Upper lobe of left lung (tissue), 6 donors: ENCODE measurements around the gene AKT1S1. TPM values are rescaled to one million over a fixed set of nuclear protein-coding genes. Genes with fewer than 3 reads are reported as not detected.

ENCODE experiments used
- ATAC-seq, 2 donors: fragments of 200-7000 bp; cut with Tn5 transposase; one replicate each; pipeline ENCODE4 v1.9.1; 2022; ENCODE audit warnings: mild to moderate bottlenecking in 2 of 2, moderate library complexity in 2 of 2; ENCODE audit not compliant: low FRiP score in 2 of 2
- DNase-seq, 2 donors: peaks; one replicate each; pipeline ENCODE4 v3.0.0-alpha.2; 2019 to 2020
- H3K27ac ChIP-seq, 4 donors: fragments of 200-600 bp; sonication (generic); one replicate each; pipeline ENCODE4 v1.5.1; 2016 to 2019
- H3K27me3 ChIP-seq, 4 donors: fragments of 200-600 bp; sonication (generic); one replicate each; pipeline ENCODE4 v1.5.1; 2017 to 2019
- H3K36me3 ChIP-seq, 4 donors: fragments of 200-600 bp; sonication (generic); one replicate each; pipeline ENCODE4 v1.5.1; 2016 to 2019
- H3K4me1 ChIP-seq, 4 donors: fragments of 200-600 bp; sonication (generic); one replicate each; pipeline ENCODE4 v1.5.1; 2018 to 2019
- H3K4me3 ChIP-seq, 4 donors: fragments of 200-600 bp; sonication (generic); one replicate each; pipeline ENCODE4 v1.5.1; 2017 to 2019; ENCODE audit warnings: mild to moderate bottlenecking in 2 of 4, moderate library complexity in 1 of 4
- H3K9me3 ChIP-seq, 4 donors: fragments of 200-600 bp; sonication (generic); one replicate each; pipeline ENCODE4 v1.5.1; 2018 to 2019
- EP300 ChIP-seq, 4 donors: sonication (generic); formaldehyde crosslinking; IDR thresholded peaks; one replicate each; pipeline ENCODE4 v1.5.1; 2017; ENCODE audit warnings: antibody characterized with exemption in 4 of 4, control low read depth in 2 of 4
- POLR2A ChIP-seq, 4 donors: fragments of 450-650 bp; IDR thresholded peaks; one replicate each; pipeline ENCODE4 v1.5.1; 2016 to 2017; ENCODE audit warnings: antibody characterized with exemption in 4 of 4, mild to moderate bottlenecking in 2 of 4
- POLR2AphosphoS5 ChIP-seq, 2 donors: sonication (generic); formaldehyde crosslinking; IDR thresholded peaks; one replicate each; pipeline ENCODE4 v1.5.1; 2017; ENCODE audit warnings: antibody characterized with exemption in 2 of 2
- WGBS, 2 donors: methylation state at CpG; one replicate each; pipeline ENCODE4 v1.1.5; 2017 to 2018; 5-methylcytosine and 5-hydroxymethylcytosine counted together
- total RNA-seq, 6 donors: library from RNA; depleted of rRNA in 4 of 6; stranded (reverse); fragments of >200 nt in 4 of 6; gene quantifications; one replicate each; pipeline versions ENCODE4 v1.1.0 to v1.2.1, GENCODE V29; 2016 to 2021
- TF ChIP-seq, protein P1 (sequence below), 6 experiments: fragments of 450-650 bp in 4 of 6; fragments of 200-600 bp in 2 of 6; sonication (generic) in 2 of 6; IDR thresholded peaks; one replicate each; pipeline ENCODE4 v1.5.1; 2016 to 2019; ENCODE audit warnings: antibody characterized with exemption in 6 of 6
- donor health status: DM: no; HTN: no; CAD: no; lungs with moderate emphysema.
- donor health status: DM: no; HTN: yes; CAD: no; lungs with severe emphysema.

Gene AKT1S1
- total RNA-seq, 6 donors from 2014 or later, result 11.8 to 35.5 (median 25.7) TPM

DNA sequence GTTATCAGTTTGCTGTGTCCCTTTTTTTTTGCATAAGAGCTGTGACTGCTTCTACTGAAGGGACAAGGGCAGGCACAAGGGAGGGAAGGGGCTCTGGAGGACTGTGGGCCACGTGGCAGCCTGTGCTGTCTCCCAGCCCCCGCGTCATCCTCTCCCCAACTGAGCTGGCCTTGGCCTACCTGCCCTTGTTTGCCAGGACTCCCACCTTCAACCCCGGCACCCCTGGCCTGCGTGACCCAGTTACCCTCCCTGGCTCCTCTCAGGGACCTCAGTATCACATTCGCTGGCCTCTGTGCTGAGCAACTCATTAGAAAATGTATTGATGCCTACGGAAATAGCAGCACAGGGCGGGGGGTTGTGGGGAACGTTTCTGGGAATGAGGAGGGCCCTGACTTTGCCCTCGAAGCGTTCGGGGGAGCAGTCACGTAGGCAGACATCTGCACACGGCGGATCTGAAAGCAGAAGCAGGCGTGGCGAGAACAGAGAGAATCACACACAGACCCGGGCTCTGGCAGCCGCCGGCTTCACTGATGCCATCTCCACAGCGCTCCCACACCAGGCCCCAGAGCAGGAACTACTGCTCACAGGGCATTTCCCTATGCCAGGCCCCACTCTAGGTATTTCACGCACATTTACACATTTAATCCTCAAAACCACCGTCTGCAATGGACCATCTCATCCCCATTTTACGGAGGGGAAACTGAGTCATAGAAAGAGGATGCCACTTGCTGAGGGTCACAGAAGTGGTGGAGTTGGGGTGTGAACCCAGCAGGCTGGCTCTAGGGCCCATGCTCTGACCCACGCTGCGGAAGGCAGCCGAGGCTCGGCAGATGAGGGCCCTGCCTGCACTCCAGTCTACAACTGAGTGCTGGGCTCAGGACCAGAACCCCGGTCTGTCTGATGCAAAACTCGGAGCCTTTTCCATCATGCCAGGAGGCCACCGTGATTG is 46.2 kb upstream of the AKT1S1 start:
- 81 to 90% methylated on average over 26 to 30 of the region's 31 CpGs for WGBS, 2 donors
- ATAC-seq (peak in 1 of 2 donors; percentile 6), DNase-seq (peak in 1 of 2 donors; percentile 45)
- no peak for TF ChIP-seq POLR2A (IDR thresholded peaks at IDR 0.05)
- TF ChIP-seq POLR2AphosphoS5 (IDR thresholded peaks at IDR 0.05), result no peak
- TF ChIP-seq EP300 (IDR thresholded peaks at IDR 0.05), result no peak
- TF ChIP-seq, protein P1, sequence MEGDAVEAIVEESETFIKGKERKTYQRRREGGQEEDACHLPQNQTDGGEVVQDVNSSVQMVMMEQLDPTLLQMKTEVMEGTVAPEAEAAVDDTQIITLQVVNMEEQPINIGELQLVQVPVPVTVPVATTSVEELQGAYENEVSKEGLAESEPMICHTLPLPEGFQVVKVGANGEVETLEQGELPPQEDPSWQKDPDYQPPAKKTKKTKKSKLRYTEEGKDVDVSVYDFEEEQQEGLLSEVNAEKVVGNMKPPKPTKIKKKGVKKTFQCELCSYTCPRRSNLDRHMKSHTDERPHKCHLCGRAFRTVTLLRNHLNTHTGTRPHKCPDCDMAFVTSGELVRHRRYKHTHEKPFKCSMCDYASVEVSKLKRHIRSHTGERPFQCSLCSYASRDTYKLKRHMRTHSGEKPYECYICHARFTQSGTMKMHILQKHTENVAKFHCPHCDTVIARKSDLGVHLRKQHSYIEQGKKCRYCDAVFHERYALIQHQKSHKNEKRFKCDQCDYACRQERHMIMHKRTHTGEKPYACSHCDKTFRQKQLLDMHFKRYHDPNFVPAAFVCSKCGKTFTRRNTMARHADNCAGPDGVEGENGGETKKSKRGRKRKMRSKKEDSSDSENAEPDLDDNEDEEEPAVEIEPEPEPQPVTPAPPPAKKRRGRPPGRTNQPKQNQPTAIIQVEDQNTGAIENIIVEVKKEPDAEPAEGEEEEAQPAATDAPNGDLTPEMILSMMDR (IDR thresholded peaks at IDR 0.05), result no peak
- peaks cover 15 to 34% (median 16%) of the 10 kb centered on the region in 4 donors for H3K4me1 ChIP-seq
- H3K27ac ChIP-seq, result peak overlapping the region in 1 of 4 donors; percentile 21
- H3K9me3 ChIP-seq, result no peaks in the 10 kb centered on the region
- H3K36me3 ChIP-seq, result peaks cover 0 to 71% (median 47%) of the 10 kb centered on the region in 4 donors
- H3K4me3 ChIP-seq, result no peak overlapping the region
- no peaks in the 10 kb centered on the region for H3K27me3 ChIP-seq

DNA sequence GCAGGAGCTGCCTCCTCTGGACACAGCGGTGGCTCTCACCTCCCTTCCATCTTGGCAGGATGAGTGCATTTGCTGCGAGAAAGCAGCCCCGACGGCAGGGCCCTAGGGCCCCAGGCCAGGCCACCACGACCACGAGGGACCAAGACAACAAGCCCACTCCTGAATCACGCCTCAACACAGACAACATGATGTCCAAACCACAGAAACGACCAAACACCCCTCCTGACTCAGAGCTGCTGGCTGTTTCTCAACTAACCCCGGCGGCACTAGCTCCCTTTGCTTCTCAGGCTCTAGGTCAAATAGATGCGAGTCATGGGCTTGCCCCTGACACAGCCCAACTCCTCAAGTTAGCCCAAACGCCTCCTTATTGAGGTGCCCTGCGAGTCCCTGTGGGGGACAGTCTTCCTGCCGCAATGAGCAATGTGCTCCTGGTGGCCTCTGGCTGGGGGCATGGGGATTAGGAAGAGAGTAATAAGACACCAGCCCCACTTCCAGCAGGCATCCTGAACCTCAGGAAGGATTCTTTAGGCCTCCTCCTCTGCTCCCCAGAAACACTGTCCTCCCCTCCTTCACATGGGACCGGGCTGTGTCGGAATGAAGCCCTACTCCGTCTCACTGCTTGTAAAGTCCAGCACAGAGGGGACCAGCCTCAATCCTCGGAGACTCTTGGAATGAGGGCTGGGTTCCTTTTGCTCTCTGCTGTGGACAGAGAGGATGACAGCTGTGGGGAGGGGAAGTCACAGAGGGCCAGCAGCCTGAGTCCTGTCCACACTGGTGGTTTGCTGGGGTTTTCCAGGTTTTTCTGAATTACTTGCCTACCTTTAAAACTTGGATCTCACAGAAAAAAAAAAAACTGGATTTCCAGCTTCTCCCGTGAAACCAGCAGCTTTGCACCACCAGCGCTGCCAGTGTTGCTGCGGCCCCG is 45.0 kb upstream of the AKT1S1 start:
- 84 to 85% methylated on average over 13 to 22 of the region's 22 CpGs for WGBS, 2 donors
- Histone ChIP-seq H3K27me3 (no peaks in the 10 kb centered on the region), H3K4me3 (no peak overlapping the region), H3K36me3 (peaks cover 0 to 74% (median 41%) of the 10 kb centered on the region in 4 donors), H3K4me1 (peaks cover 3 to 28% (median 4%) of the 10 kb centered on the region in 4 donors), H3K9me3 (no peaks in the 10 kb centered on the region), H3K27ac (no peak overlapping the region)
- no peak for DNase-seq
- ATAC-seq, result peak in 1 of 2 donors; percentile 43
- no peak for TF ChIP-seq POLR2AphosphoS5 (IDR thresholded peaks at IDR 0.05)
- TF ChIP-seq, protein P1 (IDR thresholded peaks at IDR 0.05), result no peak
- TF ChIP-seq POLR2A (IDR thresholded peaks at IDR 0.05), result no peak
- no peak for TF ChIP-seq EP300 (IDR thresholded peaks at IDR 0.05)

DNA sequence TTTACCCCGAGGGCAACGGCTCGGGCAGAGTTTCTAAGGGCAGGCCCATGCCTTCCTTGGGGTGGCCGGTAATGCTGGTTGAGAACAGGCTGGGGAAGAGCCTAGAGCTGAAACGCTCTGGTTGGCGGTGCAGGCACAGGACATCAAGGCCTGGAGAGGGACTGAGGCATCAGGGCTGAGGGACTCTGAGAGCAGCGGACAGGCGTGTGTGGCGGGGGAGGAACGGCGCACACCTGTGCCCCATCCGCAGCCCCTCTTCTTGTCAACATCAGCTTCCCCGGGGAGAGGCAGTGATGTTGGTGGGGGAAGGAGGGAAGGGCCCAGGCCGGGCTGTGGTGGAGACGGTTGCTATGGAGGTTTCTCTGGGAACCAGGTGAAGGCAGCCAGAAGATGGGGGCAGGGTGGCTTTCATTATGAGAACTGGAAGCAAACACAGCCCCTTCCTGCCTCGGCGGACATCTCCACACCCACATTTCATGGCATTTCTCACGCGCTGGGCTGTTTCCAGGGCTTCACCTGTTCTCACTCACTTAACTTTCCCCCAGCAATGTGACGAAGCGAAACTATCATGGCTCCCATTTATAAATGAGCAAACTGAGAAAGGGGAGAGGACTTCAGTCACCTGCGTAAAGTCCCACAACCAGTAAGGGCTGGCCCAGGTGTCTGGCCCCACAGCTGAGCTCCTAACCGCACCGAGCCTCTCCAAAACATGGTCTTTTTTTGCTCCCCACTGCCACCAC is 43.6 kb upstream of the AKT1S1 start:
- peaks cover 0 to 19% (median 0%) of the 10 kb centered on the region in 4 donors for H3K4me1 ChIP-seq
- H3K9me3 ChIP-seq, result no peaks in the 10 kb centered on the region
- 90 to 92% methylated on average over 24 of the region's 24 CpGs for WGBS, 2 donors
- H3K36me3 ChIP-seq, result peaks cover 0 to 65% (median 35%) of the 10 kb centered on the region in 4 donors
- H3K27ac ChIP-seq, result no peak overlapping the region
- DNase-seq (no peak), ATAC-seq (no peak)
- H3K4me3 ChIP-seq, result no peak overlapping the region
- TF ChIP-seq EP300 (IDR thresholded peaks at IDR 0.05), result no peak
- TF ChIP-seq, protein P1 (IDR thresholded peaks at IDR 0.05), result no peak
- TF ChIP-seq POLR2A (IDR thresholded peaks at IDR 0.05), result no peak
- TF ChIP-seq POLR2AphosphoS5 (IDR thresholded peaks at IDR 0.05), result no peak
- no peaks in the 10 kb centered on the region for H3K27me3 ChIP-seq

DNA sequence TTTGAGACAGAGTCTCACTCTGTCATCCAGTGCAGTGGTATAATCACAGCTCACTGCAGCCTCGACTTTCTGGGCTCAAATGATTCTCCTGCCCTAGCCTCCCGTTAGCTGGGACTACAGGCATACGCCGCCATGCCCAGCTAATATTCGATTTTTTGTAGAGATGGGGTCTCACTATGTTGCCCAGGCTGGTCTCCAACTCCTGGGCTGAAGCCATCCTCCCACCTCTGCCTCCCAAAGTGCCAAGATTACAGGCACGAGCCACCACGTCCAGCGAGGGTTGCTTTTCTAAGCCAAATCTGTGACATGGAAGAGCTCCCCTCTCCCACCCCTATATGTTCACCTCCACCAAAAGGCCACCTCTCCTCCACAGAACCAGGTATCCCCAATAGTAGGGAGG is 40.9 kb upstream of the AKT1S1 start:
- TF ChIP-seq EP300 (IDR thresholded peaks at IDR 0.05) (no peak), POLR2AphosphoS5 (IDR thresholded peaks at IDR 0.05) (no peak), POLR2A (IDR thresholded peaks at IDR 0.05) (no peak)
- TF ChIP-seq, protein P1 (IDR thresholded peaks at IDR 0.05), result no peak
- H3K4me1 ChIP-seq, result peaks cover 0 to 6% (median 0%) of the 10 kb centered on the region in 4 donors
- peaks cover 0 to 67% (median 36%) of the 10 kb centered on the region in 4 donors for H3K36me3 ChIP-seq
- 94 to 96% methylated on average over 8 of the region's 8 CpGs for WGBS, 2 donors
- no peak overlapping the region for H3K4me3 ChIP-seq
- H3K9me3 ChIP-seq, result no peaks in the 10 kb centered on the region
- no peaks in the 10 kb centered on the region for H3K27me3 ChIP-seq
- ATAC-seq (no peak), DNase-seq (no peak)
- no peak overlapping the region for H3K27ac ChIP-seq
